ENCODE data around the gene TTC31. TPM values are rescaled to one million over a fixed set of nuclear protein-coding genes. Genes with fewer than 3 reads are reported as not detected.

The TTC31 gene
- total RNA-seq, 1 donor from 2014 or later: 27.5 TPM

- Mint-ChIP-seq H3K4me3 (peak overlapping the region; percentile 70), H3K36me3 (peaks cover 4% of the 10 kb centered on the region), H3K27ac (peak overlapping the region; percentile 1), H3K4me1 (ENCODE audit: unreplicated experiment) (peaks cover 21% of the 10 kb centered on the region), H3K9me3 (no peaks in the 10 kb centered on the region), H3K27me3 (no peaks in the 10 kb centered on the region)
- TF ChIP-seq, protein P1, sequence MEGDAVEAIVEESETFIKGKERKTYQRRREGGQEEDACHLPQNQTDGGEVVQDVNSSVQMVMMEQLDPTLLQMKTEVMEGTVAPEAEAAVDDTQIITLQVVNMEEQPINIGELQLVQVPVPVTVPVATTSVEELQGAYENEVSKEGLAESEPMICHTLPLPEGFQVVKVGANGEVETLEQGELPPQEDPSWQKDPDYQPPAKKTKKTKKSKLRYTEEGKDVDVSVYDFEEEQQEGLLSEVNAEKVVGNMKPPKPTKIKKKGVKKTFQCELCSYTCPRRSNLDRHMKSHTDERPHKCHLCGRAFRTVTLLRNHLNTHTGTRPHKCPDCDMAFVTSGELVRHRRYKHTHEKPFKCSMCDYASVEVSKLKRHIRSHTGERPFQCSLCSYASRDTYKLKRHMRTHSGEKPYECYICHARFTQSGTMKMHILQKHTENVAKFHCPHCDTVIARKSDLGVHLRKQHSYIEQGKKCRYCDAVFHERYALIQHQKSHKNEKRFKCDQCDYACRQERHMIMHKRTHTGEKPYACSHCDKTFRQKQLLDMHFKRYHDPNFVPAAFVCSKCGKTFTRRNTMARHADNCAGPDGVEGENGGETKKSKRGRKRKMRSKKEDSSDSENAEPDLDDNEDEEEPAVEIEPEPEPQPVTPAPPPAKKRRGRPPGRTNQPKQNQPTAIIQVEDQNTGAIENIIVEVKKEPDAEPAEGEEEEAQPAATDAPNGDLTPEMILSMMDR (conservative IDR thresholded peaks at IDR 0.05): peak; percentile 54
- no peak for DNase-seq (ENCODE audit: extremely low spot score, unreplicated experiment)
Observed at GRCh38 chr2:74532222-74532621, 49.3 kb downstream of the TTC31 start.

DNA sequence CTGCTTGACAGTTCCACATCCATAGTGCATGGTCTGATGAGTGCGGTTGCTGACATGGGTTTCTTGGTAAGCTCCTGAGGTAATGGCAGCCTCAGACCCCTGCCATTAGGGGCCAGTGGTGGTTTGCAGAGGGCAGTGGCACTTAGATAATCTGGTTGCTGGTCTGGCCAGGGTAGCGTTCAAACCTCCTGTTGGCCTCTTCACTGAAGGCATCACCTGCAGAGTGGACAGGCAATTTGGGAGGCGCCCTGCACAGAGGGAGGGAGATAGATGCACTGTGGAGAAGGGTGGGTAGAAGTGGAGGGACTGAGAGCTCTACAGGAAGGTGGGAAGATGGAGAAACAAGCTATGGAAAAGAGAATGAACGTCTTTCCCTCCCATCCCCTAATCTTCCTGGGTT, 50.6 kb downstream of the TTC31 start:
- TF ChIP-seq, protein P1 (conservative IDR thresholded peaks at IDR 0.05): no peak
- Mint-ChIP-seq H3K27me3 (no peaks in the 10 kb centered on the region), H3K36me3 (peaks cover 4% of the 10 kb centered on the region)

DNA sequence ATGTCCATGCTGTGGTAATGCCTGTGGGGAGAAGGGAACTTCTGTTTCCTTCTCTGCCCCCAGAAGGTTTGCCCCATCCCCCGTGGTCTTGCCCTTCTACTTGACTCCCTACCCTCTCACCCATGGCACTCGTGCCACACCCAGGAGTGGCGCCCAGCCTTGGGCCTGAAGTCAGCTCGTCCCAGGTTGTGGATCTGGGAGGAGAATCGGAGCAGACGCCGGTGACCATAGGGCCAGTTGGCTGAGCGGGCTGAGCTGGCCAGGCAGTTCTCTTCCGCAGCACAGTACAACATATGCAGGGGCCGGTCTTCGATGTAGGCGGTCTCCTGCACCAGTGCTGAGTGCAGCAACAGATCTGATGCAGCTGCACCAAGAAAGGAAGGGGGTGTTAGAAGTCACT, 51.5 kb downstream of the TTC31 start:
- no peak overlapping the region for H3K27ac Mint-ChIP-seq
- TF ChIP-seq, protein P1 (conservative IDR thresholded peaks at IDR 0.05): no peak
- no peaks in the 10 kb centered on the region for H3K27me3 Mint-ChIP-seq
- H3K4me1 Mint-ChIP-seq (ENCODE audit: unreplicated experiment): peaks cover 15% of the 10 kb centered on the region
- H3K36me3 Mint-ChIP-seq: peaks cover 4% of the 10 kb centered on the region
- DNase-seq (ENCODE audit: extremely low spot score, unreplicated experiment): no peak
- H3K9me3 Mint-ChIP-seq: no peaks in the 10 kb centered on the region
- H3K4me3 Mint-ChIP-seq: no peak overlapping the region

More for the DNA sequence above, 50.6 kb downstream of the TTC31 start:
- Mint-ChIP-seq H3K4me3 (no peak overlapping the region), H3K27ac (no peak overlapping the region), H3K4me1 (ENCODE audit: unreplicated experiment) (peaks cover 15% of the 10 kb centered on the region), H3K9me3 (no peaks in the 10 kb centered on the region)
- DNase-seq (ENCODE audit: extremely low spot score, unreplicated experiment): no peak

- Mint-ChIP-seq H3K27ac (no peak overlapping the region), H3K27me3 (no peaks in the 10 kb centered on the region), H3K4me1 (ENCODE audit: unreplicated experiment) (peaks cover 15% of the 10 kb centered on the region), H3K36me3 (peaks cover 4% of the 10 kb centered on the region), H3K4me3 (no peak overlapping the region), H3K9me3 (no peaks in the 10 kb centered on the region)
- TF ChIP-seq, protein P1 (conservative IDR thresholded peaks at IDR 0.05): no peak
- no peak for DNase-seq (ENCODE audit: extremely low spot score, unreplicated experiment)
Observed at GRCh38 chr2:74535440-74535965, 52.6 kb downstream of the TTC31 start.

DNA sequence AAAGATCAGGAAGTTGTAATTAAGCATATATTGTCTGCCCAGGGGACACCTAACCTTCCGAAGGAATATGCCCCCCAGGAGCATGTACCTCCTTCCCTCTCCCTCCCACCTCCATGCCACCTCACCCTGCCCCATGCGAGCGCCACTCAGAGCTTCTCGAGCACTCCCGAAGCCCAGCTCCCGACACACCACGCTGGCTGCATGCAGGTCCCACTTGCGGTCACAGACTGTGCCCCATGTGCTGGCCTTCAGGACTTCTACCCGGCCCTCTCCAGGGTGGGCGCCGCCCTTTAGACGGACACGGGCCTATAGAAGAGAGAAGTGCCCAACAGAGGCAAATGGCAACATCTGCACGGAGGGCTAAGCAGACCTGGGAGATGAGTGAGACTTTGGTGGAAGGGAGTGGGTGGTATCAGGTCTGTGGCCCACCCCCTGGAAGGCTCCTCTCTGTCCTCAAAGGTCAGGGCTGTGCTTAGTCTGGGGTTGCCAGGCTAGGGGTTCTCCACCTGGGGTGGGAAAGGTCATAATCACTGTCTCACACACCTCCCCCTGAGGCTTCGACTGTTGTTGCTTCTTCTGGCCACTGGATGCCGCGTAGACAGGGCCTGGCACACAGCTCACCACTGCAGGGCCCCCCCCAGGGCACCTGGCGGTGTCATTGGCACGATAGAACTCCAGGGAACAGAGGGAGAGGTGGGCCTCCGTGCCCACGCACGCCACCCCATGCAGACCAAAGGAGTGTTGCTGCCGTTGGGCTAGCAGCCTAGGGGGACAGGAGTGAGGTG, 53.5 kb downstream of the TTC31 start:
- no peak overlapping the region for H3K27ac Mint-ChIP-seq
- TF ChIP-seq, protein P1 (conservative IDR thresholded peaks at IDR 0.05): no peak
- DNase-seq (ENCODE audit: extremely low spot score, unreplicated experiment): no peak
- no peak overlapping the region for H3K4me3 Mint-ChIP-seq
- H3K4me1 Mint-ChIP-seq (ENCODE audit: unreplicated experiment): peaks cover 7% of the 10 kb centered on the region
- no peaks in the 10 kb centered on the region for H3K27me3 Mint-ChIP-seq
- H3K9me3 Mint-ChIP-seq: no peaks in the 10 kb centered on the region
- peaks cover 4% of the 10 kb centered on the region for H3K36me3 Mint-ChIP-seq
